GM19397 (cell line): Measurements from ENCODE around the gene MYLK3.

Experiments
- ATAC-seq: cut with Tn5 transposase; IDR thresholded peaks from one replicate; pipeline ENCODE4 v1.9.1; 2021; ENCODE audit warnings: mild to moderate bottlenecking, moderate library complexity; ENCODE audit not compliant: unreplicated experiment

The MYLK3 gene

GRCh38 chr16:46759309-46759708 is 11.2 kb upstream of the MYLK3 start:
- no peak for ATAC-seq

DNA sequence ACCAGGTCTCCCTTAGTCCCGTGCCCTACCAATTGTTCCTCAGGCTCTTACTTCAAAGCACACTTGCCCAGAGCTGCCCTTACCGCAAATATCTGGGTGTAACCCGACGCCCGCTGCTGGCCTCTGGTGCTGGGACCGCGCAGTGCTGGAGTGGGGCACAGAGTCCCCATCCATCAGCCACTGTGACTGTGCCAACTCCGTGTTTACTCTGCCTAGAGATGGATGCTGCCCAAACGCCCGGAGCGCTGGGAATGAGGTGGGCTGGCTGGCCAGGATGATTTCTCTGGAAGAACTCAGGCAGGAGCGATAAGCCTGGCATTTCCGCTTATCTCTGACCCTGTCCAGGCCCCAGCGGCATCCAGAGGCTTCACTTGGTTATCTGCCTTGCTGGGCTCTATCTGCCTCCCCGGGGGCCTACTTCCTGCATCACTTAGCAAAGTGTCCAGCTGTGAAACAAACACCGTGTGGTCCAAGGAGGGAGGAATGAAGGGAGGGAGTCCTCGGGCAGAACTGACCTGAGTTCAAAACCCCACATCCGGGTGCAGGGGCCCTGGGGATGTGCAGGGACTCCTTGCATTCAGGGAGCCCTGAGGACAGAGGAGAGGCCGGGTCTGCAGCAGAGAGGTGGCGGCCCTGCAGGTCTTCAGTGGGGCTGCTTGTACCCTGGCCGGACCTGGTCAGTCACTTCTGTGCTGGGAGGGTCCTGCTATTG is 9.4 kb upstream of the MYLK3 start:
- ATAC-seq: no peak

DNA sequence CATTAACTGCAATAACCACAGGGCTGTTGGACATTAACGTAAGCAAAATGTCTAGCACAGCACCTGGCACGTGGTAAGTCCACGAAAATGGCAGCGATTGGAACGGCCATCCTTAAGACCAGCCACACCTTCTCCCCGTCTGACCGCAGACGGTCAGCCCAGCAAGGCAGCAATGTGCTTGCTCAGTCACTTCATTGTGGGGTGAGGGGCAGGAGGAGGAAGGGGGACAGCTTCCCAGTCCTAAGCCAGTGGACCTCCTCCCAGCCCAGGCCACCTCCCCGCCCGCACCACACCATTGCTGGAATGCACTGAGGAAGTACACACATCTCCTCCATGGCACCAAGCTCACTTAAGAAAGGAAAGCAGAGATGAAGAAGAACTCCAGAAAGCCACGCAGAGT is 8.6 kb upstream of the MYLK3 start:
- ATAC-seq: no peak

- no peak for ATAC-seq
Observed at GRCh38 chr16:46753015-46753414, 4.9 kb upstream of the MYLK3 start.

- no peak for ATAC-seq
Observed at GRCh38 chr16:46751381-46751780, 3.2 kb upstream of the MYLK3 start.

GRCh38 chr16:46748775-46749705 is 896 bp upstream of the MYLK3 start:
- ATAC-seq: no peak

DNA sequence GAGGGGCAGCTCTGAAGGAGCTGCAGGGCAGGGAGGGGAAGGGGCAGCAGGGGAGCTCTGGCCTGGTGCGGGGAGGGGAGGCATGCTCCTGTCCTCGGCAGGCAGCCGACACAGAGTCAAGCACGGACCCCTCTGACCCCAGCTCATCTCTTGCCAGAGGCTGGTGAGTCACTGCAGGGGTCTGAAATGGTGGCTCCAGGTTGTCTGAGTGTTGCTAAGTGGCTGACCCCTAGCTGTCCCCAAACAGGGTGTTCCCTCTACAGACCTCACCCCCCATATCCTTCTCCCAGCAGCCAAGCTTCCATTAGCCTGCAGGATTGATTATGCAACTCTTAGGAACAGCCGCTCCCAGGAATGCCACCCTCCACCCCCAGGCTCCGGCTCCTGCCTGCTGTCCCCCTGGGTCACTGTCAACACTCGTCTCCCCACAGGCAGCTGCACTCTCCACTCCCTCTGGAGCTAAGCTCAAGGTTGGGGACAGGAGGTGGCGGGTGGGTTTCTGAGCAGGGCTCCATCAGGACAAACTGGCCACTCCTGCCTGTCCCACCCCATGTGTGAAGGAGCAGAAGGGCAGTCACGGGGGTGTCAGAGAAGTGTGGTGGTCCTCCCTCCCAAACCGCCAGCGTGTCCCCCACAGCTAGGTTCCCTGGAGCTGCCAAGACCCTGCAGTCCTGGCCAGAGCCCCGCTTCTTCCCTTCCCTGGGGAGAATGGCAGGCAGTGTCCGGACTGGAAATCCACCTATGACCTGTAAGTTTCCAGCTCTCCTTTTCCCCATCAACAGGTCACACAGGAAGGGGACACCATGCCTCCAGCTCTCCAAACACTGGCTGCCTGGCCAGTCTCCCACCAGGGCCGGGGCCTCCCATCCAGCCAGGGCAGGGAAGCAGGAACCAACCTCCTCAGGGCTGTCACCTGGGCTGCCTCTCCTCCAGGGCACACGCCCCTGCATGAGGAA is 1.0 kb downstream of the MYLK3 start:
- no peak for ATAC-seq

GRCh38 chr16:46745617-46746016 is 2.5 kb downstream of the MYLK3 start:
- ATAC-seq: no peak

DNA sequence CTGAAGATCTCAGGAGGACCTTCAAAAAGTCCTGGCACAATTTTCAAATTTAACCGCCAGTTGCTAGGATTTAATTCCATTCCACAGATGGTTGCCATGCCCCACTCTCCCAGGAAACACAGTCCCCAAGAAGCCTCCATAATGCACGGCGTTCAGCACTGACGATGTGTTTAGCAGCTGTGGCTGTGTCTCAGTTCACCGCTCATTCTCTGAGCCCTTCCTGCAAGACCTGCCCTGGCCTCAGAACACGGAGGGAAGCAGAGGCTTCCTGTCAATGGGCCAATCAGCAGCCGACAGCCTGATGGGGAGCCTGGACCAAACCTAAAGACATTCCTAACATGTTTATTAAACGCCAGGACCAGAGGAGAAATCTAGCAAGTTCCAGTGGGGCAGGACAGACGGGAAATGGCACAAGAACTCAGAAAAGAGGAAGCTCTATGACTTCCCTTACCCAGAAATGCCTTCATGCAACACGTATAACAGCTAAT is 4.9 kb downstream of the MYLK3 start:
- no peak for ATAC-seq

- ATAC-seq: no peak
Observed at GRCh38 chr16:46739934-46740333, 8.2 kb downstream of the MYLK3 start.

DNA sequence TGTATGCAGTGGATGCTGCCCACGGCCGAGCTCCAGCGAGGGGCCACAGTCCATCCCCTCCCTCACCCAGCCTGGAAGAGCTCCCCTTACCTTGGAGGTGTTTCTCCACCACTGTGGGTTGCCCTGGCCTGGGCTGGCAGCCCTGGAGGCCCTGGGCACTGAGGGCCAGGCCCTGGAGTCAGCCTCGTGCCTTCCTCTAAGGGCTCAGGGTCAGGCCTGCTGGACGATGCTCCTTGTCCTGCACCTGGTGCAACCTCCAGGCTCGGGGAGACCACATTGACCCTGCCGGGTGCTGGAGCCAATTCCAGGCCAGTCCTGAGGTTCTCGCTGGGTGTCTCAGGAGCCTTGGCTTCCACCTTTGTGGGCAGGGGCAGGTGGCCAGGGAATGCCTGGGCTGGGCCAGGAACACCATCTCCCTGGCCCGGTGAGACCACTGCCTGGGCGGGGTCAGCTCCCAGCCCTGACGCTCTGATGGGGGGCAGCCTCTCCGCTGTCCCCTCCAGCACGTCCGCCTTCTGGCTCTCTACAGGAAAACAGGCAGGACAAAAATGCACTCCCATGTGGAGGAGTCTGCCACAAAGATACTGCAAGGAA is 10.4 kb downstream of the MYLK3 start:
- no peak for ATAC-seq

DNA sequence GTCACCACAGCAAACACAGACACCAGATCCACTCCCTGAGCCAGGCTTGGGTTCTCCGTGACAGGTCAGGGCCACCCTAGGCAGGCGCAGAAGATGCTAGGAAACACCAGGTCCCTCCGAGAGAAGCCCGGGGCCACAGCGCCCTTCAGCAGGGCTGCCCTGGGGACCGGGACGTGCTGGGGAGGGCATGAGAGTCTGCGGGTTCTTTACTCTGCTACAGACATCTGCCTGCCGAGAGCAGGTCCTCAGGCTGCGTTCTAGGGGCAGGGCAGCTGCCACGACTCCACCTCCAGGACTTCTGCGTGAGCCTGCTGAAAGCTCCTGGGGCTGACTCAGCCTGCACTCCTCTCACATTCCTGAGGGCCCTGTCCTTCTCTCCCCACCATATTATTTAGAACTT is 11.4 kb downstream of the MYLK3 start:
- no peak for ATAC-seq

- ATAC-seq: no peak
Observed at GRCh38 chr16:46733319-46733830, 14.8 kb downstream of the MYLK3 start.

DNA sequence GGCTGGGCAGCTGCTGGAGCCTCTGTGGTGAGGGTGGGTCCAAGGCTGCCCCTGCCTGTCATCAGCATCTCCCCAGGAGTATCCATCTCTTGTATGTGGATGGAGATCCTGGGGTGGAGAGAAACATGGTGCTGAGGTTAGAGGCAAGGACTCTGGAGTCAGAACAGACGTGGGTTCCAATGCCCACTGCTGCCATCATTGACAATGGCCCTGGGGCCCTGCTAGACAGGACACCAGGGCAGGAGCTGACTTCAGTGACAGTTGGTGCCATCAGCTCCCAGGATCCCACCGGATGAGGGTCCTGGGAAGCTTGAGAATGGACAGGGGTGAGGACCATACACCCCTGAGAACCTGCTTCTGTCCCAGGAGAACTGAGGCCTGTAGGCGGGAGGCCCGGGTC is 15.6 kb downstream of the MYLK3 start:
- ATAC-seq: no peak

DNA sequence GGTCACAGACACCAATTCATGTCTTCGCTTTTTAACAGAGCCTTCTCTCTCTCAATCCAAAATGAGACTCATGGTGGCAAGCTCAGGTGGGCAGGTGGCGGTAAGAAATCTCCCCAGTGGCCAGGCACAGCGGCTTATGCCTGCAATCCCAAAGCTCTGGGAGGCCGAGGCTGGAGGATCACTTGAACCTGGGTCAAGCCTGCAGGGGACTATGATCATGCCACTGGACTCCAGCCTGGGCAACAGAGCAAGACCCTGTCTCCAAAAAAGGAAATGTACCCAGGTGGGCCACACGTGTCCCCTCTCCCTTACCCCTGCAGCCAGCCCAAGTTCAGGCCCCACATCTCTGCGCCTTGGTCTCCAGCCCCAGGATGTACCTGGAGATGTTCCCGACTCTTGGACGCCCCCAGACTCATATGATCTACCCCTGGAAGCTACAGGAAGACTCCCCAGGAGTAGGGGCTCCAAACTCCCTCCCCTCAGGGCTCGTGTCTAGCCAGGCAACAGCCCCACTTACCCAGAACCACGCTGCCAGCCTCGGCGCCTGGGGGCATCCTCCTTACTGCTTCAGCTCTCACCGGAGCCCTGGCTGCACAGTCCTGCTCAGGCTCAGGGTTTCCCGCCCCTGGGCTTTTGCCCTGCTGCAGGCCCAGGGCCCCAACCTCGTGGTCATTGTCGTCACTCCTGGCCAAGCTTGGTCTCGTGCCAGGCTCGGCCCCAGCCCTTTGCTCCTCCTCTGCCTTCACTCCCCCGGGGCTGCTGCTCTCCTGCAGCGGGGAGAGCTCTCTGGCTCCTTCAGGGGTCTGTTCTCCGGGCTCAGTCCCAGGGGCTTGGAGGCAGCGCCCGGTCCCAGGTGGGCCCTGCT is 16.2 kb downstream of the MYLK3 start:
- ATAC-seq: no peak

DNA sequence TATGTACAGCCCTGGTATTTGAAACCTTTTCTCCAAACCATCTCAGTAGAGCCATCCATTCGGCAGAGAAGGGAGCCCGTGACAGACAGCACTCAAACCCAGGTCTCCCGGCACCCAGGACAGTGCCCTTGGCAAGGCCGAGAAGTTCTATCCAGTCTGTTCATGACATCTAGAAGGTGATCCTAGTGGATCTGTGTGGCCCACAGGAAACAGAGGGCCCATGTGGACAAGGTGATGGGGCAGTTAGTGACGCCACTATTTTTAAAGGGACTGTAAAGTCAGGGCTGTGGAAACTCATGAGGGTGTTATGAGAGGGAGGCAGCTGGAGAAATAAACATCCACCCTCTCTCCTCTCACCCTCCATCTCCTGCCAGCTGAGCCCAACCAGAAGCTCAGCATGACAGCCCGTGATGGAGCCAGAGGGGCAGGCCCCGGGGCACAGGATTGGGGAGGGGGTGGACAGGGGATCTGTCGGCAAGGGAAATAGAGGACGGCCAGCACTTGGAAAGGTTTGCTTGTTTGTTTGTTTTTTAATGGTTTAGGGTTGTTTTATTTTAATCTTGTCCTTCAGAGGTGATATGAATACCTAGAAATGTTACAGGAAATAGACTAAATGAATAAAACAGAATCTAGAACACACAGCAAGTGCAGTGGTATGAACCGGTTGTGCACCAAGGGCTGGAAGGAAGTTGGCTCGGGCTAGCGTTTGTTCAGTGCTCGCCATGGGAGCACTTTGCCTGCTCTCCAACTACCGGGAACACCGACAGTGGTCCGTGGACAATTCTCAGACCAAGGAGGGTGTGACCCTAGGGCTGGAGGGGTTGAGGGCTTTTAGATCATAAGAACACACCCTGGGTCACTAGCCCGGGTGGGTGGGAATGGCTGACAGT is 17.1 kb downstream of the MYLK3 start:
- no peak for ATAC-seq

- no peak for ATAC-seq
Observed at GRCh38 chr16:46730126-46730525, 18.0 kb downstream of the MYLK3 start.

GRCh38 chr16:46729326-46729995 is 18.7 kb downstream of the MYLK3 start:
- no peak for ATAC-seq
